Measurements from ENCODE around the gene CIAO1. TPM values are rescaled to one million over a fixed set of nuclear protein-coding genes. Genes with fewer than 3 reads are reported as not detected.
A peak's percentile ranks its signal among the peaks of the same experiment; 100 is the strongest.

Gene CIAO1
- total RNA-seq, 1 experiment from 2014 or later = 79.7 TPM

- Histone ChIP-seq H3K27ac (ENCODE audit: low read depth, low read length, poor library complexity, severe bottlenecking) (no peak overlapping the region), H3K4me3 (ENCODE audit: low read depth, low read length, poor library complexity, severe bottlenecking) (peak overlapping the region; percentile 98), H3K36me3 (ENCODE audit: insufficient read depth, low read length, poor library complexity, severe bottlenecking) (peaks cover 19% of the 10 kb centered on the region), H3K9me3 (ENCODE audit: low read depth, low read length, poor library complexity, severe bottlenecking) (no peaks in the 10 kb centered on the region), H3K4me1 (ENCODE audit: insufficient read depth, low read length, poor library complexity, severe bottlenecking) (no peaks in the 10 kb centered on the region), H3K27me3 (replicated peaks; ENCODE audit: insufficient read depth, low read depth, low read length, poor library complexity) (no peaks in the 10 kb centered on the region)
- no TSS peak for BruUV-seq (replicated peaks)
- ChIA-PET POLR2A (ENCODE audit: low non-redundant PET) (no interaction called here), CTCF (interaction anchor here (0.6 to 1.0 kb wide), 3 partner anchors 90 to 272 kb away, joined by 3 to 7 read pairs (median 4); partner anchors contain the start of gene ASTL)
- DNase-seq (ENCODE audit: low spot score) = no peak
- TF ChIP-seq CTCF (conservative IDR thresholded peaks at IDR 0.05; ENCODE audit: low read depth, low read length) (no peak), EZH2 (IDR thresholded peaks at IDR 0.05; ENCODE audit: borderline replicate concordance, low read depth, low read length, poor library complexity, severe bottlenecking) (no peak)
- intact Hi-C loops (cut with micrococcal nuclease; ENCODE audit: unreplicated experiment) = loop anchor here (2.0 to 5.0 kb wide), 2 partner anchors 47 to 125 kb away; partner anchors contain the start of gene ASTL
Measured at GRCh38 chr2:96264086-96264485, 1.9 kb upstream of the CIAO1 start.

GRCh38 chr2:96264656-96265348 lies 1.2 kb upstream of the CIAO1 start:
- peaks cover 26% of the 10 kb centered on the region for H3K36me3 ChIP-seq (ENCODE audit: insufficient read depth, low read length, poor library complexity, severe bottlenecking)
- DNase-seq (ENCODE audit: low spot score) = peak; percentile 67
- no peaks in the 10 kb centered on the region for H3K4me1 ChIP-seq (ENCODE audit: insufficient read depth, low read length, poor library complexity, severe bottlenecking)
- H3K4me3 ChIP-seq (ENCODE audit: low read depth, low read length, poor library complexity, severe bottlenecking) = peak overlapping the region; percentile 98
- H3K9me3 ChIP-seq (ENCODE audit: low read depth, low read length, poor library complexity, severe bottlenecking) = no peaks in the 10 kb centered on the region
- intact Hi-C loops (cut with micrococcal nuclease; ENCODE audit: unreplicated experiment) = loop anchor here (2.0 to 5.0 kb wide), 3 partner anchors 48 to 126 kb away; partner anchors contain the start of genes ASTL and STARD7
- H3K27ac ChIP-seq (ENCODE audit: low read depth, low read length, poor library complexity, severe bottlenecking) = peak overlapping the region; percentile 85
- ChIA-PET POLR2A (ENCODE audit: low non-redundant PET) (no interaction called here), CTCF (interaction anchor here (0.6 to 1.0 kb wide), 3 partner anchors 91 to 272 kb away, joined by 3 to 7 read pairs (median 4); partner anchors contain the start of gene ASTL)
- H3K27me3 ChIP-seq (replicated peaks; ENCODE audit: insufficient read depth, low read depth, low read length, poor library complexity) = no peaks in the 10 kb centered on the region
- BruUV-seq (replicated peaks) = no TSS peak
- TF ChIP-seq EZH2 (IDR thresholded peaks at IDR 0.05; ENCODE audit: borderline replicate concordance, low read depth, low read length, poor library complexity, severe bottlenecking) (no peak), CTCF (conservative IDR thresholded peaks at IDR 0.05; ENCODE audit: low read depth, low read length) (peak; percentile 56)

- no TSS peak for BruUV-seq (replicated peaks)
- CTCF ChIA-PET = interaction anchor here (1.0 kb wide), 2 partner anchors 91 to 127 kb away, joined by 3 to 7 read pairs; partner anchors contain the start of gene ASTL
- Histone ChIP-seq H3K9me3 (ENCODE audit: low read depth, low read length, poor library complexity, severe bottlenecking) (no peaks in the 10 kb centered on the region), H3K36me3 (ENCODE audit: insufficient read depth, low read length, poor library complexity, severe bottlenecking) (peaks cover 28% of the 10 kb centered on the region), H3K4me3 (ENCODE audit: low read depth, low read length, poor library complexity, severe bottlenecking) (peak overlapping the region; percentile 98), H3K4me1 (ENCODE audit: insufficient read depth, low read length, poor library complexity, severe bottlenecking) (no peaks in the 10 kb centered on the region), H3K27ac (ENCODE audit: low read depth, low read length, poor library complexity, severe bottlenecking) (peak overlapping the region; percentile 85), H3K27me3 (replicated peaks; ENCODE audit: insufficient read depth, low read depth, low read length, poor library complexity) (no peaks in the 10 kb centered on the region)
- POLR2A ChIA-PET (ENCODE audit: low non-redundant PET) = no interaction called here
- DNase-seq (ENCODE audit: low spot score) = peak; percentile 30
- no peak for TF ChIP-seq EZH2 (IDR thresholded peaks at IDR 0.05; ENCODE audit: borderline replicate concordance, low read depth, low read length, poor library complexity, severe bottlenecking)
- no peak for TF ChIP-seq CTCF (conservative IDR thresholded peaks at IDR 0.05; ENCODE audit: low read depth, low read length)
- intact Hi-C loops (cut with micrococcal nuclease; ENCODE audit: unreplicated experiment) = loop anchor here (2.0 to 5.0 kb wide), 2 partner anchors 58 to 127 kb away; partner anchors contain the start of genes ASTL and STARD7
Measured at GRCh38 chr2:96265349-96265839, 631 bp upstream of the CIAO1 start.
